Naive thymus-derived CD8-positive, alpha-beta T cell (primary cell): ENCODE results near the gene POLN. TPM values are rescaled to one million over a fixed set of nuclear protein-coding genes. Genes with fewer than 3 reads are reported as not detected.

Experiments used
- ATAC-seq, 2 donors: fragments of 150-1000 bp; cut with Tn5 transposase in 1 of 2; sonication (Bioruptor Pico), chemical (Tn5 transposase) in 1 of 2; 1 replicate in 1 of 2; 2 replicates in 1 of 2; pipeline ENCODE4 v1.10.0; 2021; ENCODE audit warnings: mild to moderate bottlenecking in 2 of 2, moderate library complexity in 2 of 2
- POLR2A ChIA-PET: fragments of 350-600 bp; sonication (Branson Sonifier 250); formaldehyde crosslinking; loops from one replicate; lab custom pipeline; 2021; ENCODE audit warnings: antibody characterized with exemption; lab: Charles Lee
- DNase-seq, 10 donors: peaks; one replicate each; pipeline versions ENCODE4 v3.0.0 to v3.0.0-alpha.2; 2020 to 2022
- H3K27ac Mint-ChIP-seq, 10 donors: one replicate each; pipeline ENCODE4 v1.8.0; 2020 to 2022; ENCODE audit warnings: mild to moderate bottlenecking in 10 of 10, mixed read lengths in 10 of 10, moderate library complexity in 4 of 10, inconsistent platforms in 1 of 10
- H3K27me3 Mint-ChIP-seq, 5 donors: one replicate each; pipeline ENCODE4 v1.8.0; 2021 to 2022; ENCODE audit warnings: mixed read lengths in 5 of 5
- H3K36me3 Mint-ChIP-seq, 3 donors: one replicate each; pipeline ENCODE4 v1.8.0; 2020 to 2022; ENCODE audit warnings: mixed read lengths in 3 of 3, mild to moderate bottlenecking in 2 of 3, inconsistent platforms in 1 of 3
- H3K4me1 Mint-ChIP-seq, 4 donors: one replicate each; pipeline ENCODE4 v1.8.0; 2021 to 2022; ENCODE audit warnings: mixed read lengths in 4 of 4
- H3K4me3 Mint-ChIP-seq, 10 donors: one replicate each; pipeline ENCODE4 v1.8.0; 2020 to 2022; ENCODE audit warnings: mild to moderate bottlenecking in 10 of 10, mixed read lengths in 10 of 10, moderate library complexity in 6 of 10, inconsistent platforms in 1 of 10
- H3K9me3 Mint-ChIP-seq, 9 donors: one replicate each; pipeline ENCODE4 v1.8.0; 2020 to 2022; ENCODE audit warnings: mixed read lengths in 9 of 9, mild to moderate bottlenecking in 3 of 9, inconsistent platforms in 1 of 9, moderate library complexity in 1 of 9
- polyA plus RNA-seq, 3 donors: library from polyadenylated mRNA; unstranded; fragments of 300-500 nt; fragmentation: Illumina TruSeq; gene quantifications; one replicate each; pipeline ENCODE4 v1.2.3, GENCODE V29; 2021
- total RNA-seq, 8 experiments: library from RNA in 2 of 8; stranded (reverse) in 2 of 8; gene quantifications; one replicate each; pipeline ENCODE4 v1.2.3 and lab custom pipeline; 2021 to 2026

The POLN gene
- total and polyA plus RNA-seq, 5 experiments from 2014 or later, result 0.44 to 3.8 (median 1.7) TPM; not detected in 1

DNA sequence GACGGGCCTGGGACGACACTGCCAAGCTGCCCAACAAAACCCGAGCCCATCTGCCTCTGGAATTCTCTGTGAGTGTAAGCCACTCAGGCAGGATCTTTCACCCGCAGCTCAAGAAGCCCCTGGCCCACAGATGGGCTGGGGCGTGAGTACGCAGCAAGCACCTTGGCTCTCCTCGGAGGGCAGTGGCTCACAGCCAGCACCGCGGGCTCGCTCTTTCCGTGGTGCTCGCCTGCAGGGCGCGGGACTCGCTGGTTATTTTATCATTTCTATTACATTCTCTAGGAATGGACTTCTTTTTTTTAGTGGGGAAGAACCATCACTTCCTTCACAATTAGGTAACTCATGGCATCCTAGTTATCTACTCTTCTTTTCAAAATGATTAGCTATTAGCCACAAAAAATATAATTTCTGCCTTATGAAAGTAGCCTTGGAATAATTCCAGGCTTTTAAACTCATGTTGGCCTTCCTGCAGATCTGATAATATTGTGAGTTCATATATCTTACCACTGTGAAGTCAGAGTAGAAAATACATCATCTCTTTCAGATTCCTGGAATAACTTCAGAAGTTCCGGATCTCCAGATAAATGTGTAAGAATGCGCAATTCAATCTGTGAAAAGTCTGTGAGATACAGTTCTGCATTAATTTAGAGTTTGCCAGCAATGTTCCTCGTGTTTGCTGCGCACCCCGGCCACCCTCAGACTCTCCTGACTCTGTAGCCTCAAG lies 114.2 kb downstream of the POLN start:
- no peak for DNase-seq
- peaks cover 0 to 15% (median 3%) of the 10 kb centered on the region in 5 donors for H3K27me3 Mint-ChIP-seq

DNA sequence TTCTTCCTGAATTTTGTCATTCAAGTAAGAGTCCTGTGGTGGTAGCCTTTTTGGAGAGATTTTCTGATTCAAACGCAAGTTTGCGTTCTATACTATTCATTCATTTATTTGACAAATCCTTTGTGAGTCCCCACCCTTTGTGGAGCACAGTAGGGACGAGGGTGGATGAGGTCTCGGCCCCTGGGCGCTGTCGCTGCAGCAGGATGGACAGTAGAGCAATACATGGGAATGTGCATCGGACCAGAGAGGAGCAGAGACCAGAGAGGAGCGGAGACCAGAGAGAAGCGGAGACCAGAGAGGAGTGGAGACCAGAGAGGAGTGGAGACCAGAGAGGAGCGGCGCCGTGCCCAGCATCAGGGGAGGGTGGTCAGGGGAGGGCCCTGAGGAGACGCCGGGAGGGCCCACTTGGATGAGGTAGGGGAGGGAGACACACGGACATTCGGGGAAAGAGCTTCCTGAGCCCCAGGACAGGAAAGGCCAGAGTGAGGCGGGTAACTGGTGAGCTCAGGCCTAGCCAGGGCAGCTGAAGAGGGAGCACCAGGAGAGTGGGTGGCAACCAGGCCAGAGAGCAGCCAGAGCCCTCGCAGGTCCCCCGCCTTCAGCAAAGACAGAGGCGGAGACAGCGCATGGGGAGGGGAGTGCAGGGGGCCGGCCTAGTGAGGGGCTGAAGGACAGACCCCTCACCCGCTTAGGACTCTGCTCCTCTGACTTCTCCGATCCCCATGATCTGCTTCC lies 115.4 kb downstream of the POLN start:
- H3K27me3 Mint-ChIP-seq, result peaks cover 1 to 22% (median 7%) of the 10 kb centered on the region in 5 donors
- POLR2A ChIA-PET, result no interaction called here
- H3K4me3 Mint-ChIP-seq, result no peak overlapping the region

More for the DNA sequence above, 114.2 kb downstream of the POLN start:
- Mint-ChIP-seq H3K4me1 (peaks cover 0 to 7% (median 0%) of the 10 kb centered on the region in 4 donors), H3K9me3 (peaks cover 4 to 21% (median 15%) of the 10 kb centered on the region in 9 donors), H3K36me3 (peaks cover 0 to 13% (median 12%) of the 10 kb centered on the region in 3 donors), H3K4me3 (no peak overlapping the region), H3K27ac (peak overlapping the region in 3 of 10 donors; percentile 38 to 94 (median 71))
- ATAC-seq, result no peak
- POLR2A ChIA-PET, result no interaction called here

DNA sequence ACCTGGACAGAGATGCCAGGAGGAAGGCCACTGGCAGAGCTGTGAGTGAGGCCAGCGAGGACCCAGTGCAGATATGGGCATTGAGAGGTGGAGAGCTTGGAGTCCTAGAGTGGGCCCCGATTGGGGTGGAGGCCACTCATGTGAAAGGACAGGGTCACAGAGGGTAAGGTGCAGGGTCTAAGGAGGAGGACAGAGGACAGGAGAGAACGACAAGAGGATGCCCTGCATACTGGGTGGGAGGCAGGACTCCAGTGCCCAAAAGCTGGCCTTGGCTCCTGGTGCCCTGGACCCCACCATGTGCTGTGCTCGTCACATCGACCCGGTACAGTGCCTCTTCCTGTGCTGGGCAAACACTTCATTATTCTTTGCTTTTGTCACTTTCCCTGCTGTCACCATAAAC lies 116.1 kb downstream of the POLN start:
- H3K9me3 Mint-ChIP-seq, result peaks cover 0 to 5% (median 0%) of the 10 kb centered on the region in 9 donors
- peaks cover 0 to 7% (median 0%) of the 10 kb centered on the region in 4 donors for H3K4me1 Mint-ChIP-seq
- H3K4me3 Mint-ChIP-seq, result no peak overlapping the region
- H3K36me3 Mint-ChIP-seq, result no peaks in the 10 kb centered on the region
- H3K27me3 Mint-ChIP-seq, result peaks cover 2 to 23% (median 9%) of the 10 kb centered on the region in 5 donors
- no peak for ATAC-seq
- POLR2A ChIA-PET, result interaction anchor here (0.6 kb wide), 1 partner anchor 13 kb away, joined by 3 read pairs; no protein-coding TSS in a partner anchor
- DNase-seq, result no peak
- peak overlapping the region in 2 of 10 donors; percentile 32 to 44 for H3K27ac Mint-ChIP-seq

More for the DNA sequence above, 115.4 kb downstream of the POLN start:
- no peak for DNase-seq
- no peak for ATAC-seq
- Mint-ChIP-seq H3K9me3 (peaks cover 2 to 8% (median 3%) of the 10 kb centered on the region in 9 donors), H3K36me3 (peaks cover 0 to 2% (median 2%) of the 10 kb centered on the region in 3 donors), H3K27ac (peak overlapping the region in 2 of 10 donors; percentile 19 to 73), H3K4me1 (peaks cover 0 to 7% (median 0%) of the 10 kb centered on the region in 4 donors)

DNA sequence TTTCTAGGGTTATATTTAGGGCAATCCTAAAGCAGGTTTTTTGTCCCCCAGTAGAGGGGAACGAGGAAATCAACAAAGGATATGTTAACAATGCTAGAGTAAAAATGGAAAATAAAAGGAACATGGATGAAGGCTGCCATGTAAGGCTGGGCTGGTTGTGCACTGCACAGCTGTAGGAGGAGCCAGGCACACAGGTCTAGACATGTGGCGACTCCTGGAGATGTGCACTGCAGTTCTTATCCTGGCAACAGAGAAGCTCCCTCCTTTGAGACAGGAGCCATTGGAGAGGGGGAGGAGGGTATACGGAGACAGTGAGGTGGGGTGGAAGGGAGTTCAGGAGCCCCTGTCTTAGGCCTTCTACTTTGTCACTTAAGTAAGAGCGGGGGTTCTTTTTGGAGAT lies 116.9 kb downstream of the POLN start:
- H3K4me3 Mint-ChIP-seq, result no peak overlapping the region
- no peaks in the 10 kb centered on the region for H3K9me3 Mint-ChIP-seq

DNA sequence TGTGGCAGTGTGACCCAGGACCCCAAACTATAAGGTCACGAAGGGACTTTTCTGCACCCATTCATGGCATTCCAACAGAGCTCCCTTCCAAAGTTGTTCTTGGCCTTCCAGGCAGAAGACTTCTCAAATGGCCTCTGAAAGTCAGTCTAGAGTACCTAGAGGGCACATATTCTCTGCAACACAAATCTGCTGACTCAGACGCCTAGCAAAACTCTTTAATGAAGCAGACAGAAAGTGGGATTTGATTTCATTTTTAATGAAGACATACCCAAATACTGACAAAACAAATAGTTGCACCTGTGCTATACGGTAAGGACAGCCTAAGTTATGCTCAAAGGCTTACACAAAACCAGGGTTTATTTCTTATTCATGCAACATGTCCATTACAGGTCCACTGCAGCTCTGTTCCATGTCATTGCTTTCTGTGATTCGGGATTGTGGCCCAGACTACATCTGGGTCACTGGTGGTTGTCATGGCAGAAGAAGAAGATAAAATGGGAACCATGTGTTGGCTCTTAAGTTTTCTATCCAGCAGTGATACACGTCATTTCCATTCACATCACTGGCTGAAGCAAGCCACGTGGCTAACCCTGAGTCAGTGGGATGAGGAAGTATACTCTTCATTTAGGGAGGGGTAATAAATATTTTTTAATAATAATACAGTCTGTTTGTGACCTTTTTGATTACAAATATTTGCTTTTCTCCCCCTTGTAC lies 125.1 kb downstream of the POLN start:
- Mint-ChIP-seq H3K36me3 (peaks cover 0 to 1% (median 0%) of the 10 kb centered on the region in 3 donors), H3K4me3 (no peak overlapping the region), H3K27me3 (peaks cover 0 to 12% (median 4%) of the 10 kb centered on the region in 5 donors), H3K27ac (no peak overlapping the region), H3K9me3 (peaks cover 0 to 3% (median 0%) of the 10 kb centered on the region in 9 donors), H3K4me1 (no peaks in the 10 kb centered on the region)
- no peak for DNase-seq
- ATAC-seq, result no peak
- POLR2A ChIA-PET, result no interaction called here

More for the DNA sequence above, 116.9 kb downstream of the POLN start:
- POLR2A ChIA-PET, result no interaction called here
- Mint-ChIP-seq H3K27me3 (peaks cover 3 to 23% (median 10%) of the 10 kb centered on the region in 5 donors), H3K4me1 (peaks cover 0 to 7% (median 0%) of the 10 kb centered on the region in 4 donors), H3K36me3 (no peaks in the 10 kb centered on the region), H3K27ac (peak overlapping the region in 1 of 10 donors; percentile 32)
- no peak for DNase-seq
- no peak for ATAC-seq

DNA sequence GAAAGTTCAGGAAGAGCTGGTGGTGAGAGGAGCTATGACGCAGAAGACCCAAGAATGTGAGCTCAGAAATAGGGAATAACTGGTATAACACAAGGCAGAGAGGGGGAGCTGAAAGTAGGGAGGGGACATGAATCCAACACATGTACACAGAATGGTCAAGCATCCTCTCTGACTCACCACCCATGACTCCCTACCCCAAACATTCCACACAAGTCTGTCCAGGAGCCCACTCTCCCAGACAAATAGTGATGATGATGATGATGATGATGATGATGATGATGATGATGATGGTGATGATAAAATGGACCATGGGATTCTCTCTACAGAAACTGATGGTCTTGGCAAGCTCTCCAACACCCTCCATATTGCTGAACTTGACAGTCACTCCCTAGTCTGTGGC lies 136.4 kb downstream of the POLN start:
- ATAC-seq (no peak), DNase-seq (no peak)
- Mint-ChIP-seq H3K27me3 (peaks cover 0 to 23% (median 9%) of the 10 kb centered on the region in 5 donors), H3K9me3 (peaks cover 5 to 33% (median 20%) of the 10 kb centered on the region in 9 donors), H3K27ac (no peak overlapping the region), H3K4me1 (peaks cover 0 to 6% (median 1%) of the 10 kb centered on the region in 4 donors), H3K36me3 (peaks cover 0 to 17% (median 14%) of the 10 kb centered on the region in 3 donors), H3K4me3 (no peak overlapping the region)
- POLR2A ChIA-PET, result no interaction called here

DNA sequence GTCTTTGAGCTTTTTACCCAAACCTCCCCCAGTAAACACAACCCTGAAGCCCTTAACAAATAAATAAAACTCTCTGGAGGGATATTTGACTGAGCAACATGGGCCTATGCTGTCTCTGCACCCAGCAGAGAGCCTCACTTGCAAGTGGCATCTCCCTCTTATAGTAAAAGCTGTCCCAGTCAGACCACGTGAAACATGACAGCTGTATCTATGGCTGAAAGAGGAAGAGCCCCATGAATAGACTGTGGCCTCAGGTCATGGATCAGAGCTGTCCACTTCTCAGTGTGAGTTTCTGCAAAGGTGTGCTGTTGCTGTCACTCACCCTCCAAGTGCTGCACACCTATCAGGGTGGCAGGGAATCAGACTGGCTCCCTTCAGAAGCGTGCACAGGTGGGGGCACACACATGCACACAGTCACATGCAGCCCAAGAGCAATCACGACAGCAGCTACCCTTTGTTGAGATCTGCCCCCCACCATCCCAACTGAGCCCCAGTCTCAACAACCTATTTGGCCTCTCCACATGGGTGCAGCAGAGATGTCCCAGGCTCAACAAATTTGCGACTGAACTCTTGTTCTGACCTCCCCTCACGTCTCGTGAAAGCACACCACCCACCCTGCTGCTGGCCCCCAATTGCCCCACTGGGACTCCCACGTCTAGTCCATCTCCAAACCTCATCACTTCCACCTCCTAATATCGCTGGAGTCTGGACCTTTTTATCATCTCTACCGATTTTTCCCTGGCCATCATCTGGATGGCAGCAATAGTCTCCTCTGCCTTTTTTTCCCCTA lies 137.2 kb downstream of the POLN start:
- H3K27me3 Mint-ChIP-seq, result peaks cover 0 to 23% (median 9%) of the 10 kb centered on the region in 5 donors
- POLR2A ChIA-PET, result no interaction called here

DNA sequence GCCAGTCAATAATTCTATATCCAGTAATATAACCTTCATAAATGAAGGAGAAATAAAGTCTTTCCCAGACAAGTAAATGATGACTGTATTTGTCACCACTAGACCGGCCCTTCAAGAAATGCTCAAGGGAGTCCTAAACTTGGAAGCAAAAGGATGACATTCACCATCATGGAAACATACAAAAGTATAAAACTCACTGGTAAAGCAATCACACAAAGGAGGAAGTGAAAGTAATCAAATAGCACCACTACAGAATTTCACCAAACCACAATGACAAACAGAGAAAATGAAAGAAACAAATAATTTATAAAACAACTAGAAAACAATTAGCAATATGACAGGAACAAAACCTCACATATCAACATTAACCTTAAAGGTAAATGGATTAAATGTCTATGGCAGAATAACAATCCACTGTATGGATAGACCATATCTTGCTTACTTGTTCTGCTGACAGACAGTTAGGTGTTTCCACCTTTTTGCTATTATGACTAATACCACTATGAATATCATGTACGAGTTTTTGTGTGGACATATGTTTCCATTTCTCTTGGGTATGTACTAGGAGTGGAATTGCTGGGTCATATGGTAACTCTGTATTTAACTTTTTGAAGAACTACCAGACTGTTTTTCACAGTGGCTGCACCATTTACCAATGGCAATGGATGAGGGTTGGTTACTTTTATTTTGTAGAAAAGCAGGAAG lies 137.9 kb downstream of the POLN start:
- H3K27ac Mint-ChIP-seq, result no peak overlapping the region
- H3K9me3 Mint-ChIP-seq, result peaks cover 5 to 33% (median 20%) of the 10 kb centered on the region in 9 donors
- no peak for ATAC-seq
- H3K36me3 Mint-ChIP-seq, result peaks cover 0 to 17% (median 14%) of the 10 kb centered on the region in 3 donors
- DNase-seq, result no peak
- H3K27me3 Mint-ChIP-seq, result peaks cover 0 to 22% (median 1%) of the 10 kb centered on the region in 5 donors
- no peak overlapping the region for H3K4me3 Mint-ChIP-seq
- POLR2A ChIA-PET, result no interaction called here
- peaks cover 0 to 5% (median 1%) of the 10 kb centered on the region in 4 donors for H3K4me1 Mint-ChIP-seq

More for the DNA sequence above, 137.2 kb downstream of the POLN start:
- H3K36me3 Mint-ChIP-seq, result peaks cover 0 to 17% (median 14%) of the 10 kb centered on the region in 3 donors
- DNase-seq (no peak), ATAC-seq (no peak)
- peaks cover 5 to 33% (median 20%) of the 10 kb centered on the region in 9 donors for H3K9me3 Mint-ChIP-seq
- H3K4me1 Mint-ChIP-seq, result peaks cover 0 to 6% (median 1%) of the 10 kb centered on the region in 4 donors
- no peak overlapping the region for H3K4me3 Mint-ChIP-seq
- H3K27ac Mint-ChIP-seq, result no peak overlapping the region

DNA sequence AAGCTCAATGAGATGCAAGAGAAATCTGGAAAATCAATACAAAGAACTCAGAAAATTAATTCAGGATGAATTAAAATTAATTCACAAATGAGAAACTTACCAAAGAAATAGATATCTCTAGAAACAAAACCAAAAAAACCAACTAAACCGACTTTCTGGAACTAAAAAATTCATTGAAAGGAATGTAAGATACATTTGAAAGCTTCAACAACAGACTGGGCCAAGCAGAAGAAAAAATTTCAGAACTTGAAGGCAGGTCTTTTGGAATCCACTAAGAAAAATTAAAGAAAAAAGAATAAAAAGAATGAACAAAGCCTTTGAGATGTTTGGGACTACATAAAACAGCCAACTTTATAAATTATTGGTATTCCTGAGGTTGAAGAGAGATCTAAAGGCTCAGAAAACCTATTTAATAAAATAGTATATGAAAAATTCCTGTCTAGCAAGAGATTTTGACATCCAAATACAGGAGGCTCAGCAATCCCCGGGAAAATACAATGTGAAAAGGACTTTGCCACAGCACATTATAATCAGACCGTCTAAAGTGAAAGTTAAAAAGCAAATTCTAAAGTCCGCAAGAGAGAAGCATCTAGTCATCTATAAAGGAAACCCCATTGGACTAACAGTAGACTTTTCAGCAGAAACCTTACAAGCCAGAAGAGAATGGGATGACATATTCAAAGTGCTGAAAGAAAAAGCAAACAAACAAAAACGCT lies 138.6 kb downstream of the POLN start:
- no peak overlapping the region for H3K4me3 Mint-ChIP-seq

DNA sequence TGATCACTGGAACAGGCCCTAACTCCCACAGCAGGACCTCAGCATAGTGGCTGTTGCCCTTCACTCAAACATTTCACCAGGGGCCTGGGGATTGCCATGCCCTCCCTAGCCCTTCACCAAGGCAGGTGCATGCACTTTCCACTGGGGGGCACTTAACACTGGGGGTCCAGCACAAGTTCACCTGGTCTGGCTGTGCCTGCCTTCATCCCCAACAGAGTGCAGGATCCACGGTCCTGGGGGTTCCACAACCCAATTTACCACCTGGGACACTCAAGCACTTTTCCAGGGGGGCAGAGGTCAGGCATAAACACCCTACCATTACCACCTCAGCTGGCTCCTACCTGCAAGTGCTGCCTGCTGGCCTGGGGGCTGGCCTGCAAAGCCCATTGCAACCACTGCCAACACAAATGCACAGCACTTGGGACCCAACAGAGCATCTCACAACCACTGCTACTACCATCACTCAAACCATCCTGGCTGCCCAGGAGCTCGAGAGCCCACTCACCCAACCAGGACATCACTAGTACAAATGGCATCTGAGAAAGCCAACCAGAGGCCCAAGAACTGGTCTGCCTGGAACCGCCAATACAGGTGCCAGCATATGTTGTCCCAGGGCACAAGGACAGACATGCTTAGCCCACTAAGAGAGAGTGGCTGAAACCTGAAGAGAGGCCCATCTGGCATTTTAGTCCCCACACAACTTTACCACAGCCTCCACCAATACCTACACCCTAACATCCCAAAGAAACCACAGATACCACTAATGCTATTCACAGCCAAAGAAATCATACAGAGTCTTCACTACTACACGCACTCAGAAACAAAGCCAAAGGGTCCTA lies 139.7 kb downstream of the POLN start:
- H3K27ac Mint-ChIP-seq, result no peak overlapping the region
- peaks cover 5 to 33% (median 20%) of the 10 kb centered on the region in 9 donors for H3K9me3 Mint-ChIP-seq
- no peak overlapping the region for H3K4me3 Mint-ChIP-seq
- ATAC-seq, result no peak
- POLR2A ChIA-PET, result no interaction called here
- peaks cover 0 to 12% (median 0%) of the 10 kb centered on the region in 5 donors for H3K27me3 Mint-ChIP-seq
- peaks cover 0 to 21% (median 14%) of the 10 kb centered on the region in 3 donors for H3K36me3 Mint-ChIP-seq
- no peak for DNase-seq
- no peaks in the 10 kb centered on the region for H3K4me1 Mint-ChIP-seq

More for the DNA sequence above, 138.6 kb downstream of the POLN start:
- Mint-ChIP-seq H3K27me3 (peaks cover 0 to 16% (median 0%) of the 10 kb centered on the region in 5 donors), H3K9me3 (peaks cover 5 to 33% (median 20%) of the 10 kb centered on the region in 9 donors), H3K4me1 (no peaks in the 10 kb centered on the region), H3K36me3 (peaks cover 0 to 17% (median 14%) of the 10 kb centered on the region in 3 donors), H3K27ac (peak overlapping the region in 1 of 10 donors; percentile 46)
- POLR2A ChIA-PET, result no interaction called here
- ATAC-seq (no peak), DNase-seq (no peak)
